Fibroblast of lung (primary cell): ENCODE results near the gene NRCAM.

Source experiments
- CTCF ChIP-seq, 2 donors: IDR thresholded peaks in 1 of 2; conservative IDR thresholded peaks in 1 of 2; 1 replicate in 1 of 2; 2 replicates in 1 of 2; pipeline ENCODE4 v1.5.1; 2011 to 2012; ENCODE audit warnings: low read length in 2 of 2, control low read depth in 1 of 2, inconsistent platforms in 1 of 2, low read depth in 1 of 2, mild to moderate bottlenecking in 1 of 2
- EZH2 ChIP-seq: IDR thresholded peaks from 2 replicates; pipeline ENCODE4 v1.5.1; 2012; ENCODE audit warnings: low read length, control low read depth, mild to moderate bottlenecking; ENCODE audit errors: missing control alignments

DNA sequence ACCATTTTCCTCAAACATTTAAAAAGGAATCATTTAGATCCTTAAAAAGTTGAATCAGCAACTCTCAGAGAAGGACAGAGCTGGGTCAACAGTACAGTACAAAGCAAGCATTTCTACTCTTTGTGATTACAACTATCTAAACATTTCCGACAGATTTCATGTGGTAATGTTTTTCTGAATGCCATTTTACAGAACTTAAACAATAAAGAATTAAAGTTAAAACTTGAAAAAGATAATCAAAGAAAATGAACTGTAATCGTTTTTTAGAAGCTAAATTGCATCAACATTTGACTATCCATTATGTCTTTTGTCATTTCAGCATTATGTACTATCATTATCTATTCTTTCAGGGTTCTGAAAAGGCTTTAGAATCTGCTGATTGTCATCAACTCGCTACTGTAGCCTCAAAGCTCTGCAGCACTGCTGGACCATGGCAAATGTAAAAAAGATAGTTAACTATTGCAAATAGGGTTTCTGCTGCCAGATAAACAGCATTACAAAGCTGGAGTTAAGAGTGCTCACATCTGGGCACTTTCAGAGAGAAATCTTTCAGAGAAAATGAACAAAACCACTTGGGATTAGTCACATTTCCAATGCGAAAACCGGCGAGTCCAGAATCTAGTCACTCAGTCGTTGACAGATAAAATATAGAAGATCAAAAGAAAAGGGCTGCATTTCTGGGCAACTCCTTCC, 165.6 kb downstream of the NRCAM start:
- no peak for TF ChIP-seq EZH2
- no peak for TF ChIP-seq CTCF (conservative IDR thresholded peaks at IDR 0.05 in 1 of 2, IDR thresholded peaks at IDR 0.05 in 1 of 2; ENCODE audit: low read depth in 1 of 2, low read length in 2 of 2)
